ENCODE data around the gene SOX5.

SOX5 gene

DNA sequence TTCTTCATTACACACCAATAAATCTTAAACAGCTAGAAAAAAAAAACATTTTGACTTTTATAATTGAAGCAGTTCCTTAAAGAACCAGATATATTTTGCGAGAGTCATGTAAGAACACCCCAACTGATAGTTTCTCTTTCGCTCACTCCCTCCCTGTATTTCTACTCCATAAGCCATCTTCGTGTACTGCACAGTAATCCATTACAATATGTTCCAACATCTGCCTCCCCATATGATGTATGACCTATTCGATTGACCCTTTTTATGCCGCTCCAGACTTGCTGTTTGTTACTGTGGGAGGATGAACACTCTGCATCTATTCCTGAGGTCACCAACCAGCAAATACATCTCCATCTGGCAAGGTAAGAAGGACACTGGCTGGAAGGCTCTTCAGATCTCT is 331.7 kb downstream of the SOX5 start:
- Histone ChIP-seq H3K9me3 (ENCODE audit: control insufficient read depth, low read length) (no peaks in the 10 kb centered on the region), H3K4me3 (ENCODE audit: insufficient read depth, low read depth, low read length, poor library complexity, severe bottlenecking) (no peak overlapping the region), H3K36me3 (ENCODE audit: control insufficient read depth, insufficient read depth, low read length) (no peaks in the 10 kb centered on the region), H3K27ac (ENCODE audit: insufficient read depth, low read length, poor library complexity, severe bottlenecking) (no peak overlapping the region), H3K27me3 (replicated peaks; ENCODE audit: control insufficient read depth, insufficient read depth, low read length, poor library complexity, severe bottlenecking) (no peaks in the 10 kb centered on the region), H3K4me1 (ENCODE audit: control insufficient read depth, insufficient read depth, low read length, poor library complexity, severe bottlenecking) (no peaks in the 10 kb centered on the region)
- no peak for DNase-seq

DNA sequence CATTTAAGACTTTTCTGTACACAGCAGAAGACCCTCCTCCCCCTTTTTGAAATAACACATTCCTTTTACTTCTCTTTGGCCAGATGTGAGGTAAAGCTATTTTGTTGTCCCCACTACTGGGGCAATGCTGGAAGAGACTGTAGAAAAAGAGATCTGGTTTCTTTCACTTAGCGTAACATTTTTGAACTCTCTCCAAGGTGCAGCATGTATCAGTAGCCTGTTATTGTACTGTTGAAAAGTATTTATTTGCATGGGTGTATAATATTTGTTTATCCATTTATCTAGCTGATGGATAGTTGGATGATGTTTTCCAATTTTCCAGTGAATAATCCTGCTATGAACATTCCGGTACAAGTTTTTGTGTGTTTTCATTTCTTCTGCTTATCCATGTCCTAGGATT is 335.2 kb downstream of the SOX5 start:
- H3K36me3 ChIP-seq (ENCODE audit: control insufficient read depth, insufficient read depth, low read length) = no peaks in the 10 kb centered on the region
- H3K4me3 ChIP-seq (ENCODE audit: insufficient read depth, low read depth, low read length, poor library complexity, severe bottlenecking) = no peak overlapping the region
- H3K4me1 ChIP-seq (ENCODE audit: control insufficient read depth, insufficient read depth, low read length, poor library complexity, severe bottlenecking) = no peaks in the 10 kb centered on the region
- H3K27ac ChIP-seq (ENCODE audit: insufficient read depth, low read length, poor library complexity, severe bottlenecking) = no peak overlapping the region
- no peaks in the 10 kb centered on the region for H3K9me3 ChIP-seq (ENCODE audit: control insufficient read depth, low read length)
- no peaks in the 10 kb centered on the region for H3K27me3 ChIP-seq (replicated peaks; ENCODE audit: control insufficient read depth, insufficient read depth, low read length, poor library complexity, severe bottlenecking)
- DNase-seq = no peak

DNA sequence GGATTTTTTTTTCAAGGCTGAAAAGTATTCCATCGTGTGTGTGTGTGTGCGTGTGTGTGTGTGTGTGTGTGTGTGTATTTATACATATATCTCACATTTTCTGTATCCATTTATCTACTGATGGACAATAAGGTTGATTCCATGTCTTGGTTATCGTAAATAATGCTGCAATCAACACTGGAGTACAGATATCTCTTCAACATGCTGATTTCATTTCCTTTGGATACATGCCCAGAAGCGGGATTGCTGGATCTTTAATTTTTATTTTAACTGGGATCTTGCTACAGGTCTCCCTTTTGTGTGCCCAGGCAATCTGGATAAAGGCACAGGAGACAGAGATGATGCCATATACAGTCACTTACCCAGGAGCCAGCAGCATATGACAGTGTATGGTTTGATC is 338.1 kb downstream of the SOX5 start:
- H3K27ac ChIP-seq (ENCODE audit: insufficient read depth, low read length, poor library complexity, severe bottlenecking) = no peak overlapping the region
- no peaks in the 10 kb centered on the region for H3K9me3 ChIP-seq (ENCODE audit: control insufficient read depth, low read length)
- no peaks in the 10 kb centered on the region for H3K36me3 ChIP-seq (ENCODE audit: control insufficient read depth, insufficient read depth, low read length)
- H3K4me1 ChIP-seq (ENCODE audit: control insufficient read depth, insufficient read depth, low read length, poor library complexity, severe bottlenecking) = no peaks in the 10 kb centered on the region
- DNase-seq = no peak
- H3K27me3 ChIP-seq (replicated peaks; ENCODE audit: control insufficient read depth, insufficient read depth, low read length, poor library complexity, severe bottlenecking) = no peaks in the 10 kb centered on the region
- H3K4me3 ChIP-seq (ENCODE audit: insufficient read depth, low read depth, low read length, poor library complexity, severe bottlenecking) = no peak overlapping the region

DNA sequence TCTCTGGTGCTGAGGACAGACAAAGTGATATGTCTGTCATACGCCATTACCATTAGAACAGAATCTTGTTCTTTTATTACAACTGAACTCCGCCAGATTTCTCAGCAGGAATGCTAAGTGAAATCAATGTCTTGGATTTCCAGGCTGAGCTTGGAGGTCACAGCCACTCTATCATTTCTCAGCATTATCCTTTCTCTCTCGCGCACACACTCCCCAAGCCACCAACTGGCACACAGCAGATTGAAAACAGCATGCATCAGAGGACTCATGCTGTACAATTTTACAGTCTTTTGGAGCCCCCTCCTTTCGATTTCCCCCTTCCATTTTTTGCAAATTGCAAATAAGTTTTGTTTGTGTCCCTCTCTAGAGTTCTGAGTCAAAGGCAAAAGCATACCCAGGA is 348.6 kb downstream of the SOX5 start:
- H3K27me3 ChIP-seq (replicated peaks; ENCODE audit: control insufficient read depth, insufficient read depth, low read length, poor library complexity, severe bottlenecking) = no peaks in the 10 kb centered on the region
- H3K9me3 ChIP-seq (ENCODE audit: control insufficient read depth, low read length) = peaks cover 4% of the 10 kb centered on the region
- H3K4me1 ChIP-seq (ENCODE audit: control insufficient read depth, insufficient read depth, low read length, poor library complexity, severe bottlenecking) = no peaks in the 10 kb centered on the region
- H3K36me3 ChIP-seq (ENCODE audit: control insufficient read depth, insufficient read depth, low read length) = no peaks in the 10 kb centered on the region
- no peak for DNase-seq
- H3K4me3 ChIP-seq (ENCODE audit: insufficient read depth, low read depth, low read length, poor library complexity, severe bottlenecking) = no peak overlapping the region
- no peak overlapping the region for H3K27ac ChIP-seq (ENCODE audit: insufficient read depth, low read length, poor library complexity, severe bottlenecking)

DNA sequence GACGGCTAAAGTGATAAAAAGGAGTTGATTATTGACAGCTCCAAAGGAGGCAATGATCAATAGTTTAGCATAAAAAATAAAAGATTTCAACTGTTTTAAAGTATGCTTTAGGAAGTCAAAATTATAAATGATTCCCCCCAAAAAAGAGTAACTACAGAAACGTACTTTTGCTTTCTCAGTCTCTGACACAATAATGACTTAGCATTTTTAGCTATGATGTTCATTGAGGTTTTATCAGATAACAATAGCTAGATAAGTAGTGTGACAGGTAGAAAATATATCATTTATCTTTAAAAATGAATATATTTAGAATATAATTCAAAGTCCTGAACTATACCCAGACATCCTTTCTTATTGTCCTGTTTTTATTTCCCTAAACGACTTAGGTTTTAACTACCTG is 352.9 kb downstream of the SOX5 start:
- Histone ChIP-seq H3K4me1 (ENCODE audit: control insufficient read depth, insufficient read depth, low read length, poor library complexity, severe bottlenecking) (no peaks in the 10 kb centered on the region), H3K4me3 (ENCODE audit: insufficient read depth, low read depth, low read length, poor library complexity, severe bottlenecking) (no peak overlapping the region), H3K27me3 (replicated peaks; ENCODE audit: control insufficient read depth, insufficient read depth, low read length, poor library complexity, severe bottlenecking) (no peaks in the 10 kb centered on the region), H3K27ac (ENCODE audit: insufficient read depth, low read length, poor library complexity, severe bottlenecking) (no peak overlapping the region), H3K36me3 (ENCODE audit: control insufficient read depth, insufficient read depth, low read length) (no peaks in the 10 kb centered on the region), H3K9me3 (ENCODE audit: control insufficient read depth, low read length) (peaks cover 4% of the 10 kb centered on the region)
- DNase-seq = no peak

DNA sequence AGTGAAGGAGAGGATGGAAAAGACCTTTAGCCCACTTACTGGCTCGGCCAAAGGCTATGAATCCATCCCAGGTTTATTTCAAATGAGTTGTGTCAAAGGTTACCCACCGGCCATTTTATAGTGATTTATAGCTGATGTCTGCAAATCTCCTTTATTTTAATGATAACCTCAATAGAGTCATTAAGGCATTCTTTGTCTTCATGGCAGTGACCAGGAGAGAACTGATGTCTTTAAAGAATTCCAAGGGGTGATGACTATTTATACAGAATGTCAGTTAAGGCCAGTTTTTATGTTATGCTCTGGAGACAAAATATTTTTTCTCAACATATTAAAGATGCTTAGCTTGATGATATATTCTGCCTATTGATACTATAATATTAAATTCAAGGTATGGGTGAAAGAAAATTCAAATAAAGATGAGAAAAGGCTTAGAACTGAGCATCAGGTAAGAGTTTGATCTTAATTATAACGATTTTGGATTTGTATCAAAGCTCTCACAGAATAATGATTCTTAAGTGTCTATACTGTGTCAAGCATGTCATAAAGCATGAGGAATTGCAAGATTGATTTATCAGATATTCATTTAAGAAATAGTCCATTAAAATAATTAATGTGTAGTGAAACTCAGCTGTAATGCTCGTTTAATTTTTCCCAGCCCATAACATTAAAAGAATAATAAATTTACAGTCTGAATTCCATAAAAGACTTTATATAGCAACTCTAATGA is 361.5 kb downstream of the SOX5 start:
- Histone ChIP-seq H3K4me1 (ENCODE audit: control insufficient read depth, insufficient read depth, low read length, poor library complexity, severe bottlenecking) (no peaks in the 10 kb centered on the region), H3K27ac (ENCODE audit: insufficient read depth, low read length, poor library complexity, severe bottlenecking) (no peak overlapping the region), H3K27me3 (replicated peaks; ENCODE audit: control insufficient read depth, insufficient read depth, low read length, poor library complexity, severe bottlenecking) (no peaks in the 10 kb centered on the region), H3K4me3 (ENCODE audit: insufficient read depth, low read depth, low read length, poor library complexity, severe bottlenecking) (no peak overlapping the region), H3K9me3 (ENCODE audit: control insufficient read depth, low read length) (no peaks in the 10 kb centered on the region), H3K36me3 (ENCODE audit: control insufficient read depth, insufficient read depth, low read length) (no peaks in the 10 kb centered on the region)
- no peak for DNase-seq

DNA sequence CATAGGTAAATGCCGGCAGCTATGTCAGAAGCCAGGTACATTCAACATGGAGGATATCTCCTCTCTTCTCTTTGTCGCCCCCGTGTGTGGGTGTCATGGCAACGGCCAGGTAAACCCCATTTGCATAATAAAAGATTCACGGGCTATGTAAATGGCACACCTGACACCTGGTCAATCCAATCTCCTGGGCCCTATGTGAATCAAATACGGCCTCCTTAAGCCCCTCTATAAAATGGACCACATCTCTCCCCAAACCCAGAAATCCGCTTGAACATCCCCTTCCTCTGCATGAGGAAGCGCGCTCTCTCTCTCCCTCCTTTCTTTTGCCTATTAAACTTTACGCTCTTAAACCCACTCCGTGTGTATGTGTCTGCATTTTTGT is 363.7 kb downstream of the SOX5 start:
- Histone ChIP-seq H3K9me3 (ENCODE audit: control insufficient read depth, low read length) (no peaks in the 10 kb centered on the region), H3K36me3 (ENCODE audit: control insufficient read depth, insufficient read depth, low read length) (no peaks in the 10 kb centered on the region), H3K27me3 (replicated peaks; ENCODE audit: control insufficient read depth, insufficient read depth, low read length, poor library complexity, severe bottlenecking) (no peaks in the 10 kb centered on the region), H3K4me3 (ENCODE audit: insufficient read depth, low read depth, low read length, poor library complexity, severe bottlenecking) (no peak overlapping the region), H3K4me1 (ENCODE audit: control insufficient read depth, insufficient read depth, low read length, poor library complexity, severe bottlenecking) (no peaks in the 10 kb centered on the region), H3K27ac (ENCODE audit: insufficient read depth, low read length, poor library complexity, severe bottlenecking) (no peak overlapping the region)
- no peak for DNase-seq

DNA sequence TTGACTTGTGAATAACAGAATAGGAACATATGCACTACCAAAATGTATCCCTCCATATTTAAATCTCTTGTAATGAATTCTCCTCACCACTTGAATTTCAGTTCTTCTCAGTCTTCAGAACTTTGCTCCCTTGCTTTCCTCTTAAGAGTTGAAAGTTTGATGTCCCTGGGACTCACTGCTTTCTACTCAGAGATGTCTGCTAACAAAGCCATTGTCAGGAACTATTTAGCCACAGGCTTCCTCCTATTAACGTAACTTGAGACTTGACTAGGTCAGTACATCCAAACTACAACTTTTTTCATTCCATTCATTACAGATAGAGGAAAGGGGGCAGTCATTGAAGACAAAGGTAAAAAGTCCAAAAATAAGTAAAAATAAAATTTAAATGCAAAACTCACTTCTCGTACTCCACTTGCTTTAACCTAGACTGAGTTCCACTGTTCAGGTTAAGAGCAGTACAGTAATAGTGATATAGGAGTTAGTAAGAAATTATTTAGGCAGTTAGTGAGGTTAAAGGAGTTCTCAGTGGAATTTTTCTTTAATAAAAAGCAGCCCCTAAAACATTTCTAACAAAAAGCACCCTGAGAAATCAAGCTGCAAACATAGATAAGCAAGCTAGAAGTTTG is 364.2 kb downstream of the SOX5 start:
- H3K27ac ChIP-seq (ENCODE audit: insufficient read depth, low read length, poor library complexity, severe bottlenecking) = no peak overlapping the region
- no peak for DNase-seq
- H3K9me3 ChIP-seq (ENCODE audit: control insufficient read depth, low read length) = no peaks in the 10 kb centered on the region
- H3K27me3 ChIP-seq (replicated peaks; ENCODE audit: control insufficient read depth, insufficient read depth, low read length, poor library complexity, severe bottlenecking) = no peaks in the 10 kb centered on the region
- H3K4me1 ChIP-seq (ENCODE audit: control insufficient read depth, insufficient read depth, low read length, poor library complexity, severe bottlenecking) = no peaks in the 10 kb centered on the region
- H3K4me3 ChIP-seq (ENCODE audit: insufficient read depth, low read depth, low read length, poor library complexity, severe bottlenecking) = no peak overlapping the region
- no peaks in the 10 kb centered on the region for H3K36me3 ChIP-seq (ENCODE audit: control insufficient read depth, insufficient read depth, low read length)

DNA sequence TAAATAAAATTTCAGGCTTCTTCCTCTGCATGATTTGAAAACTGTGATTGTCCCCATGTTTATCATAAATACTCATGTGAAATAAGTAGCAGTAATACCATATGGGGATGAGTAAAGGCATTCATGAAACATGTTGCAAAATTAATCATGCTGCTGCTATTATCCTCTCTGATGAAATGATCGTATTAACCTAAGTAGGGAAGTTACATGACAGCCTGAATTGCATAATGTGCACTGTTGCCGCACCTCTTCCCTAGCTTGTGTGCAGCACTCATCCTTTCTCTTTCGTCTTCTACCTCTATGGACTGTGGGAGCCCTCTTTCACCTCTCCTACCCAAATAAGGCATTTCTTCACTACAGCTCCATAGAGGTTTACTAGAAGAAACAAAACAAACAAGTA is 367.6 kb downstream of the SOX5 start:
- DNase-seq = no peak
- Histone ChIP-seq H3K9me3 (ENCODE audit: control insufficient read depth, low read length) (no peaks in the 10 kb centered on the region), H3K27ac (ENCODE audit: insufficient read depth, low read length, poor library complexity, severe bottlenecking) (no peak overlapping the region), H3K4me1 (ENCODE audit: control insufficient read depth, insufficient read depth, low read length, poor library complexity, severe bottlenecking) (no peaks in the 10 kb centered on the region), H3K27me3 (replicated peaks; ENCODE audit: control insufficient read depth, insufficient read depth, low read length, poor library complexity, severe bottlenecking) (no peaks in the 10 kb centered on the region), H3K4me3 (ENCODE audit: insufficient read depth, low read depth, low read length, poor library complexity, severe bottlenecking) (no peak overlapping the region), H3K36me3 (ENCODE audit: control insufficient read depth, insufficient read depth, low read length) (no peaks in the 10 kb centered on the region)

DNA sequence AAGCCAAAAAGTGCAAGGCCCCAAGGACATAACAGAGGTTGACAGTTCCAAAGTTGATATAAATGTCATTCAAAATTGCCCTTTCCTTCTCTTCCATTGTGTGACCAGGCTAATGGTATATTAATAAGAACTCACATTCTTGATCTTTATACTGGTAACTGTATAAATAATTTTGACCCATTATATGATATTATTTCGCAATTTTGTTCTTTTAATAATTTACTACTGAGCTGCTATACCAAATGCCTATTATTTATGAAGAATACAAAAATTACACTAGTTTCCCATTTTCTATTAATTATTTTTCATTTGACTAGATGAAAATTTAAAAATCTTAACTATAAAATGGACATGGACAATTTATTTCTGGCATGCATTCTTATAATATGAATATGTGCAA is 370.2 kb downstream of the SOX5 start:
- Histone ChIP-seq H3K27me3 (replicated peaks; ENCODE audit: control insufficient read depth, insufficient read depth, low read length, poor library complexity, severe bottlenecking) (no peaks in the 10 kb centered on the region), H3K36me3 (ENCODE audit: control insufficient read depth, insufficient read depth, low read length) (no peaks in the 10 kb centered on the region), H3K4me3 (ENCODE audit: insufficient read depth, low read depth, low read length, poor library complexity, severe bottlenecking) (no peak overlapping the region)

More for the DNA sequence above, 370.2 kb downstream of the SOX5 start:
- no peak for DNase-seq
- Histone ChIP-seq H3K27ac (ENCODE audit: insufficient read depth, low read length, poor library complexity, severe bottlenecking) (no peak overlapping the region), H3K9me3 (ENCODE audit: control insufficient read depth, low read length) (no peaks in the 10 kb centered on the region), H3K4me1 (ENCODE audit: control insufficient read depth, insufficient read depth, low read length, poor library complexity, severe bottlenecking) (no peaks in the 10 kb centered on the region)
